NOMO-1 treated with dmso at 0.1 percent for 144 hours (cell line): ENCODE results near the gene TRIM46.
"Not testable (repeated sequence)": the region's sequence is repeated elsewhere in the genome, so short reads cannot be mapped to it uniquely, and the experiment has no call there.

Source experiments
- DNase-seq: peaks from one replicate; lab custom pipeline; 2025; ENCODE audit not compliant: unreplicated experiment; lab: John Stamatoyannopoulos, UW

TRIM46 gene

DNA sequence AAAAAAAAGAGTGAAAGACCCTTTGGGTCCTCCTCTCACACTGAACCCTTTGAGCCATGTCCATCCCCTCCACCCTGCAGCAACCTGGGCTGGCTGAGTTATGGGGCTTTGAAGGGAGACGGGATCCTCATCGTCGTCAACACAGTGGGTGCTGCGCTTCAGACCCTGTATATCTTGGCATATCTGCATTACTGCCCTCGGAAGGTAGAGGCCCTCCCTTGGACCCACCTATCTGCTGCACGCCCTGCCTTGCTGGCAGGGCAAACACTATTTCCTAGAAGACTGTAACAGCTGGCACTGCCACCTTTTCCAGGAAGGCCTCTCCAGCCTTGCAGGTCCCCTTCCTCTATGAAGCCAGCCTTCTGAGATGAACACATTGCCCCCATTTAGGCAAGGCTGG is 36.9 kb upstream of the TRIM46 start:
- no peak for DNase-seq

DNA sequence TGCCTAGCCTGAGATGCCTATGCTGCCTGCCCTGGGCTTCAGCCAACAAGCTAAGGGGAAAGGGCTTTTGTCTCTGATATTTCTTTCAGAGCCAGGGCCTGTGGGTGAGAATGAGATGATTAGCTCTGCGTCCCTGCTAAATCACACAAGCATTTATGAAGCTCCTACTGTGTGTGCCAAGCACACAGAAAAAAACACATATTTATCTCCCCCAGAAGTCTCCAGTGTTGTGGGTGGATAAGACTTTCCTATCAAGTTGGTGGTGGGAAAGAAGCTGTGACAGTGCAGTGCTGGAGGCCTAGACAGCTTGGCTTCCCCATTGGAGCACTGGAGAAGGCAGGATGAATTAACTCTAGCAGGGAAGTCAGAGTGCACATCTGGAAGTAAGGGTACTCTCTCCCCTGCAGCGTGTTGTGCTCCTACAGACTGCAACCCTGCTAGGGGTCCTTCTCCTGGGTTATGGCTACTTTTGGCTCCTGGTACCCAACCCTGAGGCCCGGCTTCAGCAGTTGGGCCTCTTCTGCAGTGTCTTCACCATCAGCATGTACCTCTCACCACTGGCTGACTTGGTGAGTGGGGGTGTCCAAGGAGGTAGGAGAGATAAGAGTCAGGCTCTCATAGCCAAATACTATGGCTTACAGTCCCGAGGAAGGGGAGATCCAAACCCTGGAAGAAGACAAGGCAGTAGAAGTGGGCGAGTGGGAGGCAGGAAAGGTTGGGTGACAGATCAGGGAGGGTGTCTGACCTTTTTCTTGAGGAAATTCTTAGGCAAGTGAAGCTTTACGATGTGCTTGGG is 36.3 kb upstream of the TRIM46 start:
- no peak for DNase-seq

DNA sequence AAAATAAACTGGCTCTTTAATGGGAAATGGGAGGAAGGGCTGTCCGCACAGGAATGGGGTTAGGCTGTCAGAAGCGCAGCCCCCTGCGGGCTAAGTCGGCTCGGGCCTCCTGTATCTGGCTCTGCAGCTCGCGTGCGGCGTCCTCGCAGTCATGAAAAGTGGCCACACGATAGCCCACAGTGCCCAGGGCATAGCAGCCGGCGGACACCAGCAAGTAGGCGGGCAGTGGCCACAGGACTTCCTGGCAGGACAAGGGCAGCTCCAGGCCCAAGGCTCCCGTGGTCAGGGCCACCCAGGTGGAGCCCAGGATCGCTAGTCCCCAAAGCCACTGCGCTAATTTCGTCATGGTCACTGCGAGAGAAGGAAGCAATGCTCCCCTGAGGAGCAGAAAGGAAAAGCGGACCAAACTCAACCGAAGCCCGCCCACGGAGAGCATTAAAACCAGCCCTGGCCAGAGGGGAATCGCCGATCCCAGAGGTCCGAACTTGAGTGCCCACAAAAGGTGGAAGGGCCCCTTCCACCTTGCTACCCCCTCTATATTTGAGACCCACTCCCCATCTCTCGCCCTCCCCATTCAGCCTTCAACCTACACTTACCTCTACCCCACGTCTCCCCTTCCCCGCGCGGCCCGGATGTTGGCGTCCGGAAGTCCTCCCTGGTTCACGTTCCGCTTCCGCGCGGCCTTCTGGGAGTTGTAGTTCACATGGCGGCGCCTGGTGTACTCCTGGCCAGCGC is 33.6 kb upstream of the TRIM46 start, which contains the start of gene DPM3:
Gene DPM3 (minus strand): TSS at position 637 of the 735 bp plus-strand sequence. CDS start 291 bp downstream, at position 346.
- DNase-seq: peak; percentile 78

DNA sequence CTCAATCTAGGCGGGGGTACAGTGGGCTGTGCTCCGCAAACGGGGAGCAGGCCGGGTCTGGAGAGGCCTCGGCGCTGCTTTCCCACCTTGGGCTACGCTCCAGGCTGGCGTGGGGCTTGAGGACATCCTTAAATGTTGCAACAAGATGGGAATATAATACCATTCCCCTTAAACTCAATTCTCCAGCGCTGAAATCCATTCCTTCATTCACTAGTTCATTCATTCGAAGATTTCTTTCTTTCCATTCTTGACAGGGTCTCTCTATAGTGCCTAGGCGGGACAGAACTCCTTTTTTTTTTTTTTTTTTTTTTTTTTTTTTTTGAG is 33.1 kb upstream of the TRIM46 start:
- no peak for DNase-seq

DNA sequence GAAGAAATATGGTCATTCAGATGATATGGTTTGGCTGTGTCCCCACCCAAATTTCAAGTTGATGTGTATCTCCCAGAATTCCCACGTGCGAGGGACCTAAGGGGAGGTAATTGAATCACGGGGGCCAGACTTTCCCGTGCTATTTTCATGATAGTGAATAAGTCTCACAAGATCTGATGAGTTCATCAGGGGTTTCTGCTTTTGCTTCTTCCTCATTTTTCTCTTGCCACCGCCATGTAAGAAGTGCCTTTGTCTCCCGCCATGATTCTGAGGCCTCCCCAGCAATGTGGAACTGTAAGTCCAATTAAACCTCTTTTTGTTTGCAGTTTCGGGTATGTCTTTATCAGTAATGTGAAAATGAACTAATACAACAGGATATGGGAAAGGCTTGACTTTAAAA is 31.9 kb upstream of the TRIM46 start:
- DNase-seq: no peak

DNA sequence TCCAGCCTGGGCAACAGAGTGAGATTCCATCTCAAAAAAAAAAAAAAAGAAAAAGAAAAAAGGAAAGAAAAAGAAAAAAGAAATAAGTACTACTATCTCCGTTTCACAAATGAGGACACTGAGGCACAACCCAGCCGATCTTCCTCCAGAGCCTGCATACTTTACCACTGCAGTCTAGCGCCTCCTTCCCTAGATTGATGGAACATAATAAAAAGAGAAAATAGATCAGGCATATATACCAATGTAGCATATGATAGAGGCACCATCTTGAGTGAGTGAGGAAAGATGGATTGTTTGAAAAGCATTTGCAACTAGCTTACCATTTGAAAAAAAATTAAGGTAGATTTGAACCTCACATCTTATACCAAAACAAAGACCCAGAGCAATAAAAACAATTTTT is 28.2 kb upstream of the TRIM46 start:
- DNase-seq: no peak

DNA sequence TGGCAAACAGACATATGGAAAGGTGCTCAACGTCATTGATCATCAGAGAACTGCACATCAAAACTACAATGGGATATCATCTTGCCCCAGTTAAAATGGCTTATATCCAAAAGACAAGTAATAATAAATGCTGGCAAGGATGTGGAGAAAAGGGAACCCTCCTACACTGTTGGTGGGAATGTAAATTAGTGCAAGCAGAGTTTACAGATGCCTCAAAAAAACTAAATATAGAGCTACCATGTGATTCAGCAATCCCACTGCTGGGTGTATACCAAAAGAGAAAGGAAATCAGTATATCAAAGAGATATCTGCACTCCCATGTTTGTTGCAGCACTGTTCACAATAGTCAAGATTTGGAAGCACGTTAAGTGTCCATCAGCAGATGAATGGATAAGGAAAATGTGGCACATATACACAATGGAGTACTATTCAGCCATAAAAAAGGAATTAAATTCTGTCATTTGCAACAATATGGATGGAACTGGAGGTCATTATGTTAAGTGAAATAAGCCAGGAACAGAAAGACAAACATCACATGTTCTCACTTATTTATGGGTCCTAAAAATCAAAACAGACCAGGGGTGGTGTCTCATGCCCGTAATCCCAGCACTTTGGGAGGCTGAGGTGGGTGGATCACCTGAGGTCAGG is 17.5 kb upstream of the TRIM46 start:
- DNase-seq: not testable (repeated sequence)

DNA sequence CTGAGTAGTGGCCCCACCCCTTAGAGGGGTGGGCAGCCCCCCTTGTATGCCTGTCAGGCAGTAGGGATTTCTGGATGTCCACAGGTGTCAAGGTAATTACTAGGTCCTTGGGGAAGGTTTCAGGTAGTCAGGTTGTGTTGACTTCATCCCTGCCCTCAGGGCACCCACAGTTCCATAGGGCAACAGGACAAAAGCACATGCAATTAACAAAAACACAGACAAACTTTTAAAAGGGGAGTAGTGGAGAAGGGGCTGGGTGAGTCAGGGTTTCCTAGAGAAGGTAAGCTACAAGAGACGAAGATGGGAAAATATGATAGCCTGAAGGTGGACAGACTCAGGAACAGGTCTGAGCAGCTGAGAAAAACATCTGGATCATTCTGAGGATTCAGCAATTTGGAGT is 14.7 kb upstream of the TRIM46 start:
- DNase-seq: no peak

DNA sequence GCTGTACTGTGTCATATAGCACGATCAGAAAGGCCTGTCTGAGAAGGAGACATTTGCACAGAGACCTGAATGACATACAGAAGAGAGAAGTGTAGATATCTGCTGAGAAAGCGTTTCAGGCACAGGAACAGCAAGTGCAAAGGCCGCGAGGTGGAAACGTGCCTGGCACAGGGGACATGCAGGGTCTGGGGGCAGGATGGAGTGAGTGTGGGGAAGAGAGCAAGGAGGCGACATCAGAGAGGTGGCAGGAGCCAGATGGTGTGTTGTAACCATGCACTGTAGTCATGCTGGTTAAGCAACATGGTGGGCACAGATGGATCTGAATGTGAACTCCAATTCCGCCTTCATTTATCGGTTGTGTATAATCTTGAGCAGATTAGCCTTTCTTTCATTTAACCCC is 13.5 kb upstream of the TRIM46 start:
- DNase-seq: no peak

DNA sequence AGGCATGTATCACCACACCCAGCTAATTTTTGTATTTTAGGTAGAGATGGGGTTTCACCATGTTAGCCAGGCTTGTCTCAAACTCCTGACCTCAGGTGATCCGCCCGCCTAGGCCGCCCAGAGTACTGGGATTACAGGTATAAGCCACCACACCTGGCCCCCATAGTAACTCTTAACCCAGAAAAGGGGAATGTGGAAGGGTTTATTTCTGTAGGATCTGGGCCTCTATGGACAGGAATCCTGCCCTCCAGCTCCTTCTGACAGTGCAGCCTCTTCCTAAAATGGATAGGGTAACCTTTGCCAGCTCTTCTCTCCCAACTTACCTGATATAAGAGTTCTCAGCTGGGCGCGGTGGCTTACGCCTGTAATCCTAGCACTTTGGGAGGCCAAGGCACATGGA is 11.0 kb upstream of the TRIM46 start:
- DNase-seq: not testable (repeated sequence)

DNA sequence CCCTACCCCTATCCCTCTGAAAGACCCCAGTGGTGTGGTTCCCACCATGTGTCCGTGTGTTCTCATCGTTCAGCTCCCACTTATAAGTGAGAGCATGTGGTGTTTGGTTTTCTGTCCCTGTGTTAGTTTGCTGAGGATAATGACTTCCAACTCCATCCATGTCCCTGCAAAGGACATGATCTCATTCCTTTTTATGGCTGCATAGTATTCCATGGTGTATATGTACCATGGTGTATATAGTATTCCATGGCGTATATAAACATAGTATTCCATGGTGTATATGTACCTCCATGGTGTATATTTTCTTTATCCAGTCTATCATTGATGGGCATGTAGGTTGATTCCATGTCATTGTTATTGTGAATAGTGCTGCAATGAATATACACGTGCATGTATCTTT is 9.9 kb upstream of the TRIM46 start:
- DNase-seq: not testable (repeated sequence)

DNA sequence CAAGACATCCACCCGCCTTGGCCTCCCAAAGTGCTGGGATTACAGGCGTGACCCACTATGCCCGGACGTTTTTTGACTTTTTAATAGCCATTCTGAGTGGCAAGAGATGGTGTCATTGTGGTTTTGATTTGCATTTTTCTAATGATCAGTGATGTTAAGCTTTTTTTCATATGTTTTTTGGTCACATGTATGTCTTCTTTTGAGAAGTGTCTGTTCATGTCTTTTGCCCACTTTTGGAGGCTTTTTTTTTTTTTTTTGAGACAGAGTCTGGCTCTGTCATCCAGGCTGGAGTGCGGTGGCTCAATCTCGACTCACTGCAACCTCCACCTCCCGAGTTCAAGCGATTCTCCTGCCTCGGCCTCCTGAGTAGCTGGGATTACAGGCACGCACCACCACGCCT is 9.0 kb upstream of the TRIM46 start:
- DNase-seq: not testable (repeated sequence)

DNA sequence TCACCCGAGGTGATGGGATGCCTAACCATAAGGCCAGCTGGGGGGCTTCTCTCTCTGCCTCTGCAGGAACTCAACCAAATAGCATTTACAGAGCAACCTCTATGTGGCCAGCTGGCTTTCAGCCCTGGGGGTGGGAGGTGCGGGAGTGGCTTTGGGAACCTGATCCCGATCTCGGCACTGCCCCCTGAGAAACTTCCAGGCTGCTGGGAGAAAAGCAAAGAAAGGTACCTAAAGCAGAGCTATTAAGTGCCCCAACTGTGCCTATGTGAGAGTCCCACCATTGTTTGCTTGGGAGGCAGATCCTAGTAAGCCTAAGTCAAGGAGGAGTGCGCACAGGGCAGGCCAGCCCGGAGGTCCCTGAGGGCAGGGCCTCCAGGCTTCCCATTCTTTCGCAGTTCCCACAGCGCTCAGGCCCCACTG is 7.6 kb upstream of the TRIM46 start:
- DNase-seq: no peak

DNA sequence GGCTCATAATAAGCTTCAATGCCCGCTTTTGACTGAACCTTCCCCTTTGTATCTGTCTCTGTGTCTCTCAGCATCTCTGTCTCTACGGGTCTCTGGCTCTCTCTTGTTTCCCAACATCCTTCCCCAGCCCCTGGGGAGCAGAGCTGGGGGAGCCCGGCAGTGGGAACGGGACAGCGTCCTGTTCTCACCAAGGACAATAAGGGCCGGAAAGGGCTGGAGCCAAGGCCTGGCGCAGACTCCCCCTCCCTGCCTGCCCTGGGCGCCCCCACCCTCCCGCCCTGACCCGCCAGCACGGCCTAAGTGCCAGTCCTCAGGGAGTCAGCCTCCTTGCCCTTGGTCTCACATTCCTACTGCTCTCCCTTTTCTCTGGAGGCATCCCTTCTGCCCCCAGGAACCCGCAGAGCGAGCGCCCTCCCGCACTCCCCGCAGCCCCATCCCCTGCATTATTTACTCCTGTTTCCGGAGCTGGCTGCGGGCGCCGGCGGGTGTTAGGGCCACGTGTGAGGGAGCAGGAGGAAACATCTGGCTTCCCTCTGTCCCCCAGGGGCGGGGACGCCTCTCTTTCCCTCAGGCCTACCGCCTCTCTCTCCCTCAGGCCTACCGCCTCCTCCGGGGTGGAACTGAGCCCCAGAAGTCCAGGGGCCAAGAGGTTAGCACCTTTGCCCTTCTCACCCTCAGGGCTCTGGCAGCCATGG is 7.0 kb upstream of the TRIM46 start:
- no peak for DNase-seq

DNA sequence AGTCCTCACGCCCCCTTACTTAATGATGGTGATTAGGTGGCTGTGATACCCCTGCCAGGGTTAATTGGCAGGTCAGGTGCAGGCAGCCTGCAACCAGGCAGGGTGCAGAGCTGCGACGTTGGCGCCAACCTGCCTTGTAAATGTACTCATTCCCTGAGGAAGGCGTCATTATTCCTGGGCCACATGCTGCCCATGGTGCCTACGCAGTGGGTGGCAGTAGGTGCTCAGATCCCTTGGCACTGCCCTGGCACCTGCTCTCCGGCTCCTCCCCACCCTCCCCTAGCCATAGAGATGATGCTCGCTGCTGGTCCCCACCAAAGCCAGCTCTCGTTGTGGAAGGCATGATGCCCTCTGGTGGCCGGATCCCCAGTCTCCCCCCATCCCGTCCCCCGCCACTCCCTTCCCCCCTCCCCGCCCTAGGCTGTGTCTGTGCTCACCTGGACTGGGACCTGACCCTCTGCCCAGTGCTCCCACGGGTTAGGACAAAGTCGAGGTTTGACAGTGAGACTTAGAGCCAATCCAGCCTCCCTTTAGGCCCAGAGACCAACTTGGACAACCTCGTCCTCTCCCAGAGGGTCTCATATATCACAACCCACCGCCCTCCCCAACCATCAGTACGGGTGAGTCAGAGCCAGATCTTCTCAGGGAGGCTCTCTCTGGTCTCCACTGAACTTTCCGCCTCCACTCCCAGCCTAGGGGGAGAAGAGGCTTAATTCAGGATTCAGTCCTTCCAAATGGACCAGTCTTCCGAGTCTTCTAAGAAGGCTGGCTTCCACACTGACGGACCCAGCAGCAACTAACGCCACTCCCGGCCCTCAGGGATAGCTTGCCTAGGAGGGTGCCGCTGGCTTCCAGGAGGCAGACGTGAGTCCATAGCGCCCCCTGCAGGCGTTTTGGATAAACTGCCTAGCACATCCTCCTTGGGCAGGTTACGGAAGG is 6.2 kb upstream of the TRIM46 start:
- DNase-seq: peak; percentile 80

DNA sequence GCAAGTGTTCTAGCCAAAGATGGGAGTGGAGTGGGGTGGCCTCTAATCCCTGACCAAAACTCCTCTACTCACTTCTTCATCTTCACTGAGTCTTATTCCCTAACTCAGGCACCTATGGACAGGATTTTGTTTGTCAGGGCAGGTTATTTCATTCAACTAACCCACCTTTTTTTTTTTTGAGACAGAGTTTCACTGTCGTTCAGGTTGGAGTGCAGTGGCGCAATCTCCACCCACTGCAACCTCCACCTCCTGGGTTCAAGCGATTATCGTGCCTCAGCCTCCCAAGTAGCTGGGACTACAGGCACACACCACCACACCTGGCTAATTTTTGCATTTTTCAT is 5.6 kb upstream of the TRIM46 start:
- DNase-seq: not testable (repeated sequence)

DNA sequence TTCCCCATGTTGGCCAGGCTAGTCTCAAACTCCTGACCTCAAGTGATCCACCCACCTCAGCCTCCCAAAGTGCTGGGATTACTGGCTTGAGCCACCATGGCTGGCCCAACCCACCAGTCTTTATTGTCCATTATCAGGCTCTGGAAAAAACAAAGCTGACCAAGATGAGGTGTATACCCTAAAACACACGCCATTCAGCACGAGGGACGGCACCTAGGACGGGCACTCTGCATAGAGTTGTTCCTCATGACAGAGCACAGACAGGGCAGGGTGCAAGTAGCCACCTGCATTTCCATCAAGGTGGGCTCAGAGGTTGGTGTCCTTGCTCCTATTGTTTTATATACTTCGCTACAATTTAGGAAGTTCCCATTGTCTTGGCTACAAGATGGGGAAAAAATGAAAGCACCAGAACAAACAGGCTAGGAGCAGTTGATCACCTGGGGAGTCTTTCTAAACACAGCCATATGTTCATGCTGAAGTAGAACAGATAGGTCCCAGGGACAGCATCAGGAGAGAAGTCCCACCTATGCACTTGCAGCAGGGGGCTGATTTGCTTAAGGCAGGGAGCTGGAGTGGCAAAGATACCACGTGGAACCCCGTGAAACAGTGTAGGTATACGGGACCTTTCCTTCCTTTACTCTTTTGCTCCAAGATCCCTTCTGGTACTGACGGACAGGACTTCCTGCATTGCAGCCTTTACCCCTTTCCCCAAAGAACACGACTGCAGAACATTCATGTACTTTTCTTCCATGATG is 5.0 kb upstream of the TRIM46 start:
- DNase-seq: no peak

DNA sequence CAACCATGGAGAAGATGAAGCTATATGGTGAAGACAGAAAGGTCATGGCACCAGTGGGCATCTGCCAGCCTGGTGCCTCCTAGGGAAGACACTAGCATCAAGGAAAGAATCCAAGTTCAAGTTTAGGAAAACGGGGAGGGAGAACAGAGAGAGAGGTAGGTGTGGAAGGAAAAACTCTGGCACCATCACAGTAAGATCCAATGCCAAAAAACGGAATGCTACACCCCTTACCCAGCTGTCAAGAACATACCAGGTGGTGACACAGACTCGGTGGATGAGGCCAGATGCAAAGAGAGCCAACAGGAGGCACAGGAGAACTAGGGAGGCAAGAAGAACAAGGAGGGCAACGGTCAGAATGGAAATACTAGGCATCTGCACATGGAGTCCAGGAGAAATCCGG is 4.1 kb upstream of the TRIM46 start:
- DNase-seq: no peak

DNA sequence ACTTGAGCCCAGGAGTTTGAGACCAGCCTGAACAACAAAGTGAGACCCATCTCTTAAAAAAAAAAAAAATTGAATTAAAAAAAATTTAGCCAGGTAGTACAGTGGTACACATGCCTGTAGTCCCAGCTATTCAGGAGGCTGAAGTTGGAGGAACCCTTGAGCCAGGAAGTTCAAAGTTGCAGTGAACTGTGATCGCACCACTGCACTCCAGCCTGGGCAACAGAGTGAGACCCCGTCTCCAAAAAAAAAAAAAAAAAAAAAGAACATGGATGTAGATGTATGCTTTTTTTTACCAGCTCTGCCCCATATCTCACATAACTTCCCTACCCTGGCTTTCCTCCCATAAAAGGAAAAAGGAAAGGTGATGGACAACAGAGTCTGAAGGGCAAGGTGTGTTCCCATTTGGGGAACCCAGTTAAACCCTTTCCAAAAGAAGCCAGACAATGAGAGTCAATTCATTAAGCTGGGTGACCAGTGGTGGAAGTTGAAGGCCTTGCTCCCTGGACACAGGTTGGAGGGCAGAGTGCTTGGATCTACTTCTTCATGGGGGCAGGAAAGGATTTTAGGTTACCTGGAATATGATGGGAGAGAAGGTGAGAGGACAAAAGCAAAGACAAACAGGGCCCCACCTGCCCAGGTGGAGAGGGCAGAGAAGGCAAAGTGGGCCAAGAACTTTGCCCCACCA is 3.4 kb upstream of the TRIM46 start:
- no peak for DNase-seq
